HG02870 (cell line): ENCODE measurements around the gene TRDMT1.

Source experiments
- ATAC-seq: cut with Tn5 transposase; IDR thresholded peaks from one replicate; pipeline ENCODE4 v1.9.1; 2021; ENCODE audit warnings: mild to moderate bottlenecking, moderate library complexity; ENCODE audit not compliant: unreplicated experiment

The TRDMT1 gene

GRCh38 chr10:17176091-17176490, 25.4 kb downstream of the TRDMT1 start:
- ATAC-seq = no peak

GRCh38 chr10:17175551-17175950, 25.9 kb downstream of the TRDMT1 start:
- ATAC-seq = no peak

GRCh38 chr10:17174626-17175025, 26.8 kb downstream of the TRDMT1 start:
- ATAC-seq = no peak

- ATAC-seq = no peak
Measured at GRCh38 chr10:17171141-17171641, 30.3 kb downstream of the TRDMT1 start.

- no peak for ATAC-seq
Measured at GRCh38 chr10:17169803-17170202, 31.7 kb downstream of the TRDMT1 start.

- ATAC-seq = no peak
Measured at GRCh38 chr10:17166699-17167098, 34.8 kb downstream of the TRDMT1 start.

- no peak for ATAC-seq
Measured at GRCh38 chr10:17162828-17163227, 38.6 kb downstream of the TRDMT1 start.

GRCh38 chr10:17161775-17162174, 39.7 kb downstream of the TRDMT1 start:
- ATAC-seq = no peak

GRCh38 chr10:17157024-17157423, 44.4 kb downstream of the TRDMT1 start:
- no peak for ATAC-seq

GRCh38 chr10:17155826-17156225, 45.6 kb downstream of the TRDMT1 start:
- no peak for ATAC-seq

- ATAC-seq = no peak
Measured at GRCh38 chr10:17154116-17154515, 47.4 kb downstream of the TRDMT1 start.

GRCh38 chr10:17153321-17153720, 48.2 kb downstream of the TRDMT1 start:
- ATAC-seq = no peak

- no peak for ATAC-seq
Measured at GRCh38 chr10:17151716-17152115, 49.8 kb downstream of the TRDMT1 start.

- no peak for ATAC-seq
Measured at GRCh38 chr10:17147884-17148489, 53.5 kb downstream of the TRDMT1 start.

- no peak for ATAC-seq
Measured at GRCh38 chr10:17146892-17147291, 54.6 kb downstream of the TRDMT1 start.

GRCh38 chr10:17145239-17145638, 56.2 kb downstream of the TRDMT1 start:
- no peak for ATAC-seq

GRCh38 chr10:17144757-17145156, 56.7 kb downstream of the TRDMT1 start:
- ATAC-seq = no peak

GRCh38 chr10:17144032-17144431, 57.4 kb downstream of the TRDMT1 start:
- no peak for ATAC-seq

- ATAC-seq = no peak
Measured at GRCh38 chr10:17143055-17143690, 58.3 kb downstream of the TRDMT1 start.

- no peak for ATAC-seq
Measured at GRCh38 chr10:17141504-17142229, 59.8 kb downstream of the TRDMT1 start.

- ATAC-seq = no peak
Measured at GRCh38 chr10:17140386-17140761, 61.1 kb downstream of the TRDMT1 start.

- ATAC-seq = no peak
Measured at GRCh38 chr10:17138460-17139042, 62.9 kb downstream of the TRDMT1 start.
